ENCODE results near the gene HTR1D.

Gene HTR1D

GRCh38 chr1:23184212-23184934 lies 32.9 kb downstream of the HTR1D start:
- DNase-seq (ENCODE audit: low read depth, low spot score) = no peak

- DNase-seq (ENCODE audit: low read depth, low spot score) = no peak
Observed at GRCh38 chr1:23179862-23180261, 37.4 kb downstream of the HTR1D start.

GRCh38 chr1:23178950-23179349 lies 38.4 kb downstream of the HTR1D start:
- DNase-seq (ENCODE audit: low read depth, low spot score) = no peak

- no peak for DNase-seq (ENCODE audit: low read depth, low spot score)
Observed at GRCh38 chr1:23178414-23178813, 38.9 kb downstream of the HTR1D start.

GRCh38 chr1:23177438-23178380 lies 39.6 kb downstream of the HTR1D start:
- DNase-seq (ENCODE audit: low read depth, low spot score) = no peak

- DNase-seq (ENCODE audit: low read depth, low spot score) = no peak
Observed at GRCh38 chr1:23177031-23177430, 40.3 kb downstream of the HTR1D start.

- DNase-seq (ENCODE audit: low read depth, low spot score) = no peak
Observed at GRCh38 chr1:23174426-23175110, 42.7 kb downstream of the HTR1D start.

- DNase-seq (ENCODE audit: low read depth, low spot score) = no peak
Observed at GRCh38 chr1:23171181-23171755, 46.0 kb downstream of the HTR1D start.

GRCh38 chr1:23169727-23170335 lies 47.5 kb downstream of the HTR1D start:
- DNase-seq (ENCODE audit: low read depth, low spot score) = no peak

- DNase-seq (ENCODE audit: low read depth, low spot score) = no peak
Observed at GRCh38 chr1:23169195-23169575, 48.1 kb downstream of the HTR1D start.

- DNase-seq (ENCODE audit: low read depth, low spot score) = peak; percentile 91
Observed at GRCh38 chr1:23168445-23169194, 48.7 kb downstream of the HTR1D start, which contains the start of gene LUZP1. TSS of gene LUZP1 (minus strand) at chr1:23168856.

GRCh38 chr1:23168079-23168444 lies 49.2 kb downstream of the HTR1D start:
- no peak for DNase-seq (ENCODE audit: low read depth, low spot score)

- DNase-seq (ENCODE audit: low read depth, low spot score) = no peak
Observed at GRCh38 chr1:23167353-23168078, 49.8 kb downstream of the HTR1D start.

- no peak for DNase-seq (ENCODE audit: low read depth, low spot score)
Observed at GRCh38 chr1:23166854-23167253, 50.4 kb downstream of the HTR1D start.

- DNase-seq (ENCODE audit: low read depth, low spot score) = no peak
Observed at GRCh38 chr1:23163395-23163794, 53.9 kb downstream of the HTR1D start.

GRCh38 chr1:23159963-23160877 lies 57.1 kb downstream of the HTR1D start:
- DNase-seq (ENCODE audit: low read depth, low spot score) = no peak

GRCh38 chr1:23156940-23157339 lies 60.4 kb downstream of the HTR1D start:
- no peak for DNase-seq (ENCODE audit: low read depth, low spot score)

- no peak for DNase-seq (ENCODE audit: low read depth, low spot score)
Observed at GRCh38 chr1:23152966-23153684, 64.2 kb downstream of the HTR1D start.

All from activated CD4-positive, CD25-positive, alpha-beta regulatory T cell treated with anti-CD3 and anti-CD28 coated beads, Interleukin-2, amount 50 U/mL, for 16 hours (primary cell).